ENCODE measurements around the gene TDRD7.
A peak's percentile ranks its signal among the peaks of the same experiment; 100 is the strongest.

Gene TDRD7

DNA sequence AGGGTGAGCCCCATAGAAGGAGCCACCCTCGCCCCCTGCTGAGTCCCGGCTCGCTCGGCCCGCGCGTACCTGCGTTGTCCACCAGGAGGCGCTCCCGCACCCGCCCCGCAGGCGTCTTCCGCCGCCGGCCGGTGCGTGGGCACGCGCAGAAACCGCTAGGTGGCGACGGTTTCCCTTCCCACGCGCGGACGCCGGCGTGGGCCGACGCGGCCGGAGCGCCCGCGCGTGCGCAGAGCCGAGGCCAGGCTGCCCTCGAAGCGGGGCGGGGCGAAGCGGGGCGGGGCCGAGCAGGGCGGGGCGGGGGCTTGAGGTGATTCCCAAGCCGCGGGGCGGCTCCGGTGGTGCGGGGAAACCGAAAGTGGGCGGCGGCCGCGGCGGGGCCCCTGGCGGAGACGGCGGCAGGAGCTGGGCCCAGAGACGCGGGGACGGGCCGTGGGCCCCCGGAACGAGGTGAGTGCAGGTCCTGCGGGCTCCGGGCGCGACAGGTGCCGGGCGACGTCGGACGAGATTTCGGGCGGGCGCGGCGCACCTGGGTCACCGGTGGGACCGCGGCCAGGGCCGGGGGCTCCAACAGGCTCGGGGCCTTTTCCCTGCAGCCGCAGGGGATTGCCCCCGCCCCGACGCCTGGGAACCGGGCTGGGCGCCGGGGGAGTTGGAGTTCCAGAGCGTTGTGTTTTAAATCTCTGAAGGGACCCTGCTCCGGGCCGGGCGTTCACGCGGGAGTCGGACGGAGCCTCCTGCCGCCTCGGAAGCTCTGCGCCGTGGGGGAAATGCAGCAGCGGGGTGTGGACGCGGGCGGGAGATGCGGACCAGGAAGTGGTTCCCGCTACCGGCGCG lies at the start of gene TDRD7:
TSS of gene TDRD7 (plus strand) at position 308 of the 837 bp plus-strand sequence. CDS start 16,370 bp downstream, outside the sequence.
- peak; percentile 83 for DNase-seq

GRCh38 chr9:97362777-97363545 lies 48.9 kb upstream of the TDRD7 start:
- no peak for DNase-seq

GRCh38 chr9:97363661-97364299 lies 48.1 kb upstream of the TDRD7 start:
- DNase-seq = peak; percentile 12

- no peak for DNase-seq
Observed at GRCh38 chr9:97364769-97365490, 47.0 kb upstream of the TDRD7 start.

DNA sequence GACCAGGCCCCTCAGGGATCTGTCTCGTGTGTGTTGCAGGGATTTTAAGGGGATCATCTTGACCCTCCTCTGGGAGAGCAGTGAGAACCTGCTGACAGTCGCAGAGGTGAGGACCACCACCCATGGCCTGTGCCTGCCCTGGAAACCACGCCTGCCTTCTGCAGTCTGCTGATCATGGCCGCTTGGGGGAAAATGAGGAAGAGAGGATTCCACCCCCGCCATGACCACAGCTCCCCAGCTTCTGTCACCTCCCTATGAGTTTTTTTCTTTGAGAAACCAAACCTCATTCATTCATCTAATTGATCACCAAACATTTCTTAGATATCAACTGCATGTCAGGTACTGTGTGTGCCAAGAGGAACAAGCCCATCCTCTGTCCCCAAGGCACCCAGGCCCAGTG lies 46.3 kb upstream of the TDRD7 start:
- DNase-seq = no peak

DNA sequence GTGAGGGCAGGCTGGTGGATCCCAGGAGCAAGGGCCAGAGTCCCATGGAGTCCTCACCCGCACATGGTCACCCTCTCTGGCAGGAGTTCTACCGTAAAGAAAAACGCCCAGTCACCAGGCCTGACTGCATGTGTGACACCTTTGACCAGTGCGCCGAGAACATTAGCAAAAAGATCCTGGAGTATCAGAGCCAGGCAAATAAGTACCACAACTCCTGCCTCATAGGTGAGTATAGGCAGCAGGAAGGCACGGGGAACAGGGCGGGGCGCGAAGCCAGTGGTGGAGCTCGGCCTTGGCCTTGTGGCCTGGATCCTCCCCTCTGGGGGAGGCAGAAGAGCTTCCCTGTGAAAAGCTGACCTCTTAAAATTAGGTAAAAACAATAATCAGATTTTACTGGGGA lies 45.4 kb upstream of the TDRD7 start:
- DNase-seq = no peak

DNA sequence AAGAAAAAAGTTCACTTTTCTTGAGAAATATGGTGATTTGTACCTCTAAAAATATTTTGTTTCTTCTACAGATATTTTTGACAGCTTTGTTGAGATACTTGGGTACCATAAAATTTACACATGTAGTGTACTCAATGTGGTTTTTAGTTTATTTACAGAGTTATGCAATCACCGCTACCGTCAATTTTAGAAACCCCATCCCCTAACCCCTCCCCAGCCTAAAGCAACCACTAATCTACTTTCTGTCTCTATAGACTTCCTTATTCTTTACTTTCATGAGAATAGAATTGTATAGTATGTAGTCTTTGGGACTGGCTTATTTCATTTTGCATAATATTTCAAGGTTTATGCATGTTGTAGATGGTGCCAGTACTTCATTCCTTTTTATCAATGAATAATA lies 45.0 kb upstream of the TDRD7 start:
- DNase-seq = no peak

GRCh38 chr9:97367729-97368128 lies 44.2 kb upstream of the TDRD7 start:
- no peak for DNase-seq

GRCh38 chr9:97368964-97369363 lies 42.9 kb upstream of the TDRD7 start:
- DNase-seq = no peak

DNA sequence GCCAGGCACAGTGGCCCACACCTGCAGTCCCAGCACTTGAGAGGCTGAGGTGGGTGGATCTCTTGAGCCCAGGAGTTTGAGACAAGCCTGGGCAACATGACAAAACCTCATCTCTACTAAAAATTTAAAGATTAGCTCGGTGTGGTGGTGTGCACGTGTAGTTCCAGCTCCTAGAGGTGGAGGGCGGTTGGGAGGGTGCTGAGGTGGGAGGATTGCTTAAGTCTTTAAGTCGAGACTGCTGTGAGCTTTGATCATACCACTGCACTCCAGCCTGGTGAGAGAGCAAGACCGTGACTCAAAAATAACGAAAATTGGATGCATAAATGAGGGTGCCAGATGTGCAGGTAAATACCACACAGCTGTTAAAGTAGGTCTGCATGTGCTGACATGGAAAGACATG lies 39.3 kb upstream of the TDRD7 start:
- no peak for DNase-seq

DNA sequence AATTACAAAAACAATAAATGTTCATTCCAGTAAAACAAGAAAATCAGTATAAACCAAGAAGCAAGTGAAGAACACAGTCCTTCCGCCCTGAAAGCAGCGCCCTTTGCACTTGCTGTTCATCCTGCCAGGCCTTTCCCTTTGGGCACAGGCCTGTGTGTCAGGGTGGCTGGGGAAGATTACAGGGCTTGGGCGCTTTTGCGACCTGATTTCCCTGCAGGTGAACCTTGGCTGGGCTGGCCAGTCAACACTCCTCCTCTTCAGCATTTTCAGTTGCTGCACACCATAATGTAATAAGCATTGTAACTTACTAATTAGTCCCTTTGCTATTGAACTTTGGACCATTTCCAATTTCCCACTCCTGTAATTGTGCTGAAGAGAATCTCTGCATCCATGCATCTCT lies 38.6 kb upstream of the TDRD7 start:
- DNase-seq = no peak

GRCh38 chr9:97374811-97375210 lies 37.1 kb upstream of the TDRD7 start:
- DNase-seq = no peak

GRCh38 chr9:97376902-97377301 lies 35.0 kb upstream of the TDRD7 start:
- DNase-seq = no peak

DNA sequence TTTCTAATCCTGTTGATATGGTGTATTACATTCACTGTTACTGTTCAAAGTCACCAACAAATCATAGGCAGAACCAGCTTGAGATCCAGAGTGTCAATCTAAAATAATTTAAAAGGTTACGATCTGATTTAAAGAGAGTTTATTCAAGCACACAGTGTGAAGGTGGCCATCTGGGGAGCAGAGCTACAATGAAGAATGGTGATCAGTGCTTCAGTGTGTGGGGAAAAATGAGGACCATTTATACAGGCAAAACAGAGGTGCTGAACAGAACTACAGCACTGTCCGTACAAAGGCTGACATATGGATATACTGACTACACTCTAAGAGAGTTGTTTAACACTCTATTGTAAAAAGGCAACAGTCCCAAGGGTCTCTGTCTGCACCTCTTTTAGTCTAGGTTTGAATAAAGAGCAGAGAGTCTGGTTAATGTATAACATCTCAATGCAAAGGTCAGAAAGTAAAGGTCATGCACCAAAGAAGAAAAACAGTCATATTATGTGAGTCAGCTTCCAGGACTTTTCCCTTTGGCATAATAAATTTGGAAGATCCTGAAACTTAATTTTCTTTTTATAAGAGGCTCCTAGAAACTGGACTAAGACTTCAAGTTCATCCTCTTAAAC lies 29.7 kb upstream of the TDRD7 start:
- no peak for DNase-seq

DNA sequence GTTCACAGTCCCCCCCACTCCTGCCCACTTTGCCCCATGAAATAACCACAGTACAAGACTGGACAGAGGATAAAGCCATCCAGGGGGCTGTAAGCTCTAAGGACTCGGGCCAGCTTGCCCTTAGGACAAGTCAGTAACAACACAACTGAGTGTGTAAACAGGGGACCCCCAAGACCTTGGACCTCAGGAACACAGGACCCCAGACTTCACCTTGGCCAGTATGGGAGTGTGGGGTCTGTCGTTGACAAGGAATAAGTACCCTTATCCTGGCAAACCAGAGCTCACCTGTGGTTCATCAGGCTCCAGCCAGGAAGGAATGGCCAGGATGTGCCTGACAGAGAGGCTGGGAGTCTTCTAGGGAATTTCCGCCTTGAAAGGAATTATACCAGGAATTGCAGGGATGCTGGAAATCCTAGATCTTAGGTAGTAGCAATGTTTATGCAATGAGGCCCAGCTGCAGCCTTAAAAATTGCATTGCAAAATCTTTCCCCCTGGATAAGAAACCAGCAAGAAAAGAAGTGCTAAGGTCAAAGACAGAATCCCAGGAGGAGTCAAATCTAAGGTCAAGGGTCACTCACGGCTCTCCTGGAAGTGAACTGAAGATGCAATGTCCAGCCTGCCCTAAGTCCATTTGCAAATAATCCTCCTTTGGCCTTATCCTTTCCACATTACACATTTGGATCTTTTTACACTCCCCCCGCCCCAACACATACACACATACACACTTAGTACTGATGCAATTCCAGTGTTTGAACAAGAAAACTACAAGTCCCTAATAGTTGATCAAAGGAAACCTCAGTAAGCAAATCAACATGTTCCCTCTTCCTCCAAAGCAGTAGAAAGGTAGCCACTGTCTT lies 27.3 kb upstream of the TDRD7 start:
- no peak for DNase-seq

DNA sequence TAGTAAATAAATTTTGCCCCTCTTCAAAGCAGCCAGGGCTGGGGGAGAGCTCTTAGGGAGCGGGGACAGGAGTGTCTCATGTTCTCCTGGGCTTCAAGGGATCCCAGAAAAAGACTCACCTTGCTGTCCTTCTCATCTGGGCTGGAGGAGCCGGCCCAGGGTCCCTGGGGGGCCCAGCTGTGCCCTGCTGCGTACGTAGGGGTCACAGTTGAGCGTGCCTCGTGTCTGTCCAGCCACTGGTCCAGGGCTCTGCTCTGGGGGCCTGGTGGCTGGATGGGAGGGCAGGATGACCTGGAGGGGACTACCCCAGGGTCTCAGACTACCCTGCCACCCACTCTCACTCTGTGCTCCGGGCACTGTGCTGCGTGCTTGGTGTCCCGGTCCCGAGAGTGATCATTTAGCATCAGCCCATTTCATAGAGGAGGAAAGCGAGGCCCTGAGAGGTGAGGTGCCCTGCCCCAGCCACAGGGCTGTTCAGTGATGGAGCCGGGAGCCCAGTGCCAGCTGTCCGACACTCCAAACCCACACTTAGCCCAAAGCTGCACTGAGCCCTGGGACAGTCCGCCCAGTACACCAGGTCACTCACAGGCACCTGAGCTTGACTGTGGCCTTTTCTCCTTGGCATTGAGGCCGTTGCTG lies 26.2 kb upstream of the TDRD7 start:
- no peak for DNase-seq

DNA sequence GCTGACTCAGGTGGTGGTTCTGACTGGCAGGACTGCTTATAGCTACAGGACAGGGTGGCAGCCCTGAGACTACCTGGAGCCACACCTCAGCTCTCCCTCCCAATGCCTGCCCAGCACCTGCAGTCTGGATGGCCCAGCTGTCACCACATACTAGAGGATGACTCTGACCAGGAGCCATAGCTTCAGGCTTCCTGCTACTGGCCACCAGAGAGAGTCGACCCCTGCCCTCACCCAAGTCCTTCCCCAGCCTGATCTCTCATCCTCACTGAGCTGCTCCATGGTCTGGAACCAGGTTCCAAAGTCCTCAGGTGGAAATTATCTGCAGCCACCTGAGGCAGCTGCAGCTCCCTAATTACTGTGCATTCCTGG lies 25.6 kb upstream of the TDRD7 start:
- DNase-seq = no peak

- DNase-seq = peak; percentile 59
Observed at GRCh38 chr9:97386733-97387503, 25.0 kb upstream of the TDRD7 start.

DNA sequence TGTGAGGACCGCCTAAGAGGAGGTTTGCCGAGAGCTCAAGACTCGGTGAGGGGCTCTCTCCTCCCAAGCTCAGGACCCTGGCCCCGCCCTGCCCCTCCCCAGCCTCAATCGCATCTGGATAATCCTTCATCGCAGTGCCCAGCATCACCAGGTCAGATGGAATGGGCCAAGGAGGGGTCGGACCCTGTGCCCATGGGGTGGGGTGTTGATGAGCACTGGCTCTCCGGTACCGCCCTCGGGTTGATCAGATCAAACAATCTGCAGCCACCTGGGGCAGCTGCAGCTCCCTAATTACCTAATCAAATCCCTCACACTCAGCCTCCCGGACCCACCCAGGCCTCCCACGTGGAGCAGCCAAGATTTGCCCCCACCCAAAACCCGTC lies 24.4 kb upstream of the TDRD7 start:
- DNase-seq = no peak

DNA sequence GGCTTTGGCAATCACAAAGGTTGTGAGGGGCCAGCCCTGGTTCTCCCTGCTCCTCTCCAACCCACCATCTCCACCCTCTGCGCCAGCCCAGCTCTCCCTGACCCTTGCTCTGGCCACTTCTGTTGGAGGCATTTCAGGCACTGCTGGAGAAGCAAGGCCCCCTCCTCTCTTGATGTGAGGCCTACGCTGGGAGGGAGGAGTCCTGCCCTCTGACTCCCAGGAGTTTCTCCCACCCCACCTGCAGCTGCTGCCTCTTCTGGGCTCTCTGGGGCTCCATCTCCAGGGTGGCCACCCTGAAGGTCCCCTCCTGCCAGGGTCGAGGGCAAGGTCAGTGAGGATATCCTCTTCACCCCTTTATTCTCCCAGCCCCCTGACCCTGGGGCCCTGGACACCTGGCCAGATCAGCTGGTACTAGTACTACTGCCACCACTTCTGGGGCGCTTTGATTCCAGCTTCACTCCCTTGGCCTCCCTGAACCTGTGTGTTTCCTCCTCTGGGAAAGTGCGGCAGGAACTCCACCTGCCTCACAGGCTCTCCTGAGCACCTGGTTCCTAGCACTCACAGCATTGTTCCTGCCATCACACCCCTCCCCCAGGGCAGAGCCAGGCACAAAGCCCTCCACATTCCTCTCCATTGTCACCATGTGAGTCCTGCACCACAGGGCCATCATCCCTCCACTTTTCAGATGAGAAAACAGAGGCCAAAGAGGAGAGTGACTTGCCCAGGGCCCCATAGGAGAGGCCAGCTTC lies 23.8 kb upstream of the TDRD7 start:
- no peak for DNase-seq

Data from RPMI8226 (cell line).